Smooth muscle cell (in vitro differentiated cells): Measurements from ENCODE around the gene SBF2. TPM values are rescaled to one million over a fixed set of nuclear protein-coding genes. Genes with fewer than 3 reads are reported as not detected.

Experiments
- DNase-seq: peaks from one replicate; lab custom pipeline; 2025; ENCODE audit not compliant: unreplicated experiment; lab: John Stamatoyannopoulos, UW
- H2AFZ ChIP-seq: fragments of 200-600 bp; sonication (generic); 2 replicates; pipeline ENCODE4 v1.6.0; 2016; ENCODE audit warnings: antibody characterized with exemption, low read depth, mild to moderate bottlenecking
- H3F3A ChIP-seq: fragments of 200-600 bp; sonication (generic); 2 replicates; pipeline ENCODE4 v1.6.0; 2017; ENCODE audit warnings: antibody characterized with exemption, low read depth
- H3K27ac ChIP-seq: fragments of 200-600 bp; sonication (generic); 2 replicates; pipeline ENCODE4 v1.5.1; 2016; ENCODE audit warnings: low read depth, mild to moderate bottlenecking
- H3K27me3 ChIP-seq: fragments of 200-600 bp; sonication (generic); 2 replicates; pipeline ENCODE4 v1.6.1; 2016; ENCODE audit warnings: low read depth, mild to moderate bottlenecking
- H3K36me3 ChIP-seq: fragments of 200-600 bp; sonication (generic); 2 replicates; pipeline ENCODE4 v1.5.1; 2016; ENCODE audit warnings: low read depth
- H3K4me1 ChIP-seq: fragments of 200-600 bp; sonication (generic); 2 replicates; pipeline ENCODE4 v1.5.1; 2016; ENCODE audit warnings: low read depth
- H3K4me2 ChIP-seq: fragments of 200-600 bp; sonication (generic); 2 replicates; pipeline ENCODE4 v1.6.0; 2016; ENCODE audit warnings: mild to moderate bottlenecking
- H3K4me3 ChIP-seq: fragments of 200-600 bp; sonication (generic); 2 replicates; pipeline ENCODE4 v1.5.1; 2016; ENCODE audit warnings: mild to moderate bottlenecking
- H3K79me2 ChIP-seq: fragments of 200-600 bp; sonication (generic); 2 replicates; pipeline ENCODE4 v1.6.0; 2016; ENCODE audit warnings: low read depth, mild to moderate bottlenecking
- H3K9ac ChIP-seq: fragments of 200-600 bp; sonication (generic); 2 replicates; pipeline ENCODE4 v1.6.0; 2016; ENCODE audit warnings: low read depth
- H3K9me3 ChIP-seq: fragments of 200-600 bp; sonication (generic); replicated peaks from 2 replicates; pipeline ENCODE4 v1.5.1; 2016; ENCODE audit warnings: low read depth
- H4K20me1 ChIP-seq: fragments of 200-600 bp; sonication (generic); 2 replicates; pipeline ENCODE4 v1.6.0; 2016; ENCODE audit warnings: low read depth
- CTCF ChIP-seq: fragments of 200-600 bp; sonication (generic); IDR thresholded peaks from 2 replicates; pipeline ENCODE4 v1.5.1; 2017; ENCODE audit warnings: borderline replicate concordance, mild to moderate bottlenecking, antibody characterized with exemption; ENCODE audit not compliant: insufficient read depth, poor library complexity, severe bottlenecking
- WGBS: methylation state at CpG from one replicate; pipeline ENCODE4 v1.1.7; 2016; ENCODE audit warnings: low lambda C conversion rate; 5-methylcytosine and 5-hydroxymethylcytosine counted together
- polyA plus RNA-seq: library from polyadenylated mRNA; unstranded; fragments of >200 nt; fragmentation: Nextera tagmentation; extraction: Ambion mirVana; gene quantifications from 2 replicates; pipeline ENCODE4 v1.2.1, GENCODE V29; 2016
- total RNA-seq: library from RNA; depleted of rRNA; stranded (reverse); fragments of >200 nt; gene quantifications from 2 replicates; pipeline ENCODE4 v1.2.3, GENCODE V29; 2014

The SBF2 gene
- total and polyA plus RNA-seq, 2 experiments from 2014 or later, result 19.0 to 80.7 TPM

- Histone ChIP-seq H3F3A (peaks cover 5% of the 10 kb centered on the region), H3K9ac (no peak overlapping the region), H3K79me2 (no peaks in the 10 kb centered on the region), H3K9me3 (no peaks in the 10 kb centered on the region), H2AFZ (no peak overlapping the region), H3K4me1 (peaks cover 14% of the 10 kb centered on the region), H3K27ac (no peak overlapping the region), H3K36me3 (no peaks in the 10 kb centered on the region), H3K4me3 (no peak overlapping the region), H3K27me3 (no peaks in the 10 kb centered on the region), H4K20me1 (no peaks in the 10 kb centered on the region), H3K4me2 (no peak overlapping the region)
- no peak for DNase-seq
- no peak for TF ChIP-seq CTCF
- WGBS, result 98% methylated on average over 2 of the region's 2 CpGs
Observed at GRCh38 chr11:9773524-9773923, 520.5 kb downstream of the SBF2 start.

- DNase-seq, result no peak
- no peaks in the 10 kb centered on the region for H3K27me3 ChIP-seq
- no peaks in the 10 kb centered on the region for H3K36me3 ChIP-seq
- no peak overlapping the region for H3K4me3 ChIP-seq
- no peaks in the 10 kb centered on the region for H3K9me3 ChIP-seq
- no peak for TF ChIP-seq CTCF
- H3K27ac ChIP-seq, result no peak overlapping the region
- peaks cover 14% of the 10 kb centered on the region for H3K4me1 ChIP-seq
- peaks cover 5% of the 10 kb centered on the region for H3F3A ChIP-seq
- no peak overlapping the region for H3K9ac ChIP-seq
- WGBS, result 96% methylated on average over 4 of the region's 4 CpGs
- no peak overlapping the region for H3K4me2 ChIP-seq
- no peak overlapping the region for H2AFZ ChIP-seq
- no peaks in the 10 kb centered on the region for H3K79me2 ChIP-seq
- H4K20me1 ChIP-seq, result no peaks in the 10 kb centered on the region
Observed at GRCh38 chr11:9772218-9772617, 521.8 kb downstream of the SBF2 start.

GRCh38 chr11:9771071-9771511 is 522.9 kb downstream of the SBF2 start:
- 100% methylated on average over 1 of the region's 1 CpG for WGBS
- no peaks in the 10 kb centered on the region for H3K36me3 ChIP-seq
- no peak for DNase-seq
- no peak for TF ChIP-seq CTCF
- no peaks in the 10 kb centered on the region for H4K20me1 ChIP-seq
- H3K27ac ChIP-seq, result no peak overlapping the region
- no peaks in the 10 kb centered on the region for H3K9me3 ChIP-seq
- H3K27me3 ChIP-seq, result no peaks in the 10 kb centered on the region
- H3K79me2 ChIP-seq, result no peaks in the 10 kb centered on the region
- peaks cover 12% of the 10 kb centered on the region for H3K4me1 ChIP-seq
- H3K9ac ChIP-seq, result no peak overlapping the region
- no peak overlapping the region for H3K4me2 ChIP-seq
- no peak overlapping the region for H2AFZ ChIP-seq
- H3F3A ChIP-seq, result peaks cover 5% of the 10 kb centered on the region
- no peak overlapping the region for H3K4me3 ChIP-seq

GRCh38 chr11:9769621-9770020 is 524.4 kb downstream of the SBF2 start:
- Histone ChIP-seq H3K36me3 (no peaks in the 10 kb centered on the region), H4K20me1 (no peaks in the 10 kb centered on the region), H3K9ac (no peak overlapping the region), H3K27ac (no peak overlapping the region), H3K27me3 (no peaks in the 10 kb centered on the region), H2AFZ (no peak overlapping the region), H3K9me3 (no peaks in the 10 kb centered on the region), H3K4me1 (peaks cover 12% of the 10 kb centered on the region), H3K79me2 (no peaks in the 10 kb centered on the region), H3K4me3 (no peak overlapping the region), H3F3A (peaks cover 9% of the 10 kb centered on the region), H3K4me2 (no peak overlapping the region)
- no peak for DNase-seq
- no peak for TF ChIP-seq CTCF
- 94% methylated on average over 4 of the region's 4 CpGs for WGBS
